GM12878 (cell line): Measurements from ENCODE around the gene SLC25A11. TPM values are rescaled to one million over a fixed set of nuclear protein-coding genes. Genes with fewer than 3 reads are reported as not detected.

Experiments used
- ATAC-seq: fragments of 200-7000 bp; cut with Tn5 transposase; 3 replicates; pipeline ENCODE4 v1.9.1; 2020; ENCODE audit warnings: mild to moderate bottlenecking, moderate library complexity
- BruUV-seq: library from RNA; stranded (reverse); fragments of 400-500 nt; replicated peaks from 2 replicates; lab custom pipeline; 2021; lab: Mats Ljungman, UMichigan
- CTCF ChIA-PET: fragments of 300-600 bp; sonication (Branson Sonifier 250); formaldehyde crosslinking; extraction: SDS; loops from one replicate; lab custom pipeline; 2021; ENCODE audit warnings: inconsistent platforms; lab: Yijun Ruan, JAX
- POLR2A ChIA-PET: fragments of 350-600 bp; formaldehyde crosslinking; extraction: SDS; loops from one replicate; lab custom pipeline; 2021; ENCODE audit warnings: inconsistent platforms; lab: Charles Lee
- RAD21 ChIA-PET: fragments of 300-600 bp; sonication (Branson Sonifier 250); formaldehyde crosslinking; loops from one replicate; lab custom pipeline; 2023; ENCODE audit warnings: antibody characterized with exemption; ENCODE audit not compliant: unreplicated experiment; lab: Charles Lee
- SMC1A ChIA-PET: fragments of 300-600 bp; sonication (Branson Sonifier 250); formaldehyde crosslinking; loops from one replicate; lab custom pipeline; 2023; ENCODE audit not compliant: unreplicated experiment, uncharacterized antibody; lab: Charles Lee
- DNase-seq: peaks from one replicate; pipeline ENCODE4 v3.0.0-alpha.2; 2011; ENCODE audit warnings: low read depth, low spot score
- FAIRE-seq: peaks from 3 replicates; lab custom pipeline; 2011; peaks lifted over from hg19 to GRCh38; lab: Jason Lieb, UNC
- H2AFZ ChIP-seq: 2 replicates; pipeline ENCODE4 v1.6.0; 2011; ENCODE audit warnings: low read depth, low read length, control low read depth; ENCODE audit not compliant: control insufficient read depth
- H3K27ac ChIP-seq: 2 replicates; pipeline ENCODE4 v1.5.1; 2011; ENCODE audit warnings: control low read depth; ENCODE audit not compliant: control insufficient read depth, insufficient read depth
- H3K27me3 ChIP-seq, 2 experiments: replicated peaks in 1 of 2; 2 replicates each; pipeline versions ENCODE4 v1.6.0 to v1.6.1; 2011; ENCODE audit warnings: low read length in 1 of 2; ENCODE audit not compliant: control insufficient read depth in 2 of 2, insufficient read depth in 2 of 2
- H3K36me3 ChIP-seq, 2 experiments: 2 replicates each; pipeline ENCODE4 v1.5.1; 2011; ENCODE audit warnings: low read length in 1 of 2; ENCODE audit not compliant: control insufficient read depth in 2 of 2, insufficient read depth in 2 of 2
- H3K4me1 ChIP-seq: 2 replicates; pipeline ENCODE4 v1.6.1; 2011; ENCODE audit warnings: mild to moderate bottlenecking, low read length, moderate library complexity, mixed read lengths; ENCODE audit not compliant: control insufficient read depth, insufficient read depth
- H3K4me2 ChIP-seq: 2 replicates; pipeline ENCODE4 v1.6.0; 2011; ENCODE audit warnings: control low read depth; ENCODE audit not compliant: control insufficient read depth, insufficient read depth
- H3K4me3 ChIP-seq: fragments of 200-600 bp; sonication (generic); 2 replicates; pipeline ENCODE4 v1.5.1; 2016
- H3K79me2 ChIP-seq: 2 replicates; pipeline ENCODE4 v1.6.0; 2011; ENCODE audit warnings: low read length; ENCODE audit not compliant: control insufficient read depth, insufficient read depth
- H3K9ac ChIP-seq: 2 replicates; pipeline ENCODE4 v1.8.0; 2011; ENCODE audit warnings: low read length, control low read depth, mixed read lengths; ENCODE audit not compliant: control insufficient read depth, insufficient read depth
- H3K9me3 ChIP-seq: replicated peaks from 3 replicates; pipeline ENCODE4 v1.5.1; 2011; ENCODE audit warnings: mild to moderate bottlenecking, low read length; ENCODE audit not compliant: control insufficient read depth, insufficient read depth
- H4K20me1 ChIP-seq: 2 replicates; pipeline ENCODE4 v1.6.0; 2011; ENCODE audit not compliant: control insufficient read depth, insufficient read depth
- CBX5 ChIP-seq: sonication (generic); IDR thresholded peaks from 2 replicates; pipeline ENCODE4 v1.6.1; 2016; ENCODE audit warnings: low read depth, moderate library complexity, mild to moderate bottlenecking, inconsistent platforms
- E2F8 ChIP-seq: fragments of 450-650 bp; IDR thresholded peaks from 2 replicates; pipeline ENCODE4 v1.6.1; 2018; ENCODE audit warnings: mild to moderate bottlenecking, low read depth, moderate library complexity; ENCODE audit not compliant: partially characterized antibody
- ELK1 ChIP-seq: IDR thresholded peaks from 2 replicates; pipeline ENCODE4 v1.6.1; 2012; ENCODE audit warnings: low read depth, low read length, improper control_type of control experiment
- IRF3 ChIP-seq: fragments of 450-650 bp; IDR thresholded peaks from 2 replicates; pipeline ENCODE4 v1.6.1; 2014; ENCODE audit warnings: mild to moderate bottlenecking
- KDM1A ChIP-seq: fragments of 200-600 bp; sonication (generic); IDR thresholded peaks from 2 replicates; pipeline ENCODE4 v1.6.1; 2016; ENCODE audit warnings: borderline replicate concordance
- MTA2 ChIP-seq: fragments of 450-650 bp; IDR thresholded peaks from 2 replicates; pipeline ENCODE4 v1.6.1; 2016; ENCODE audit warnings: low read depth, mild to moderate bottlenecking, moderate library complexity
- MYB ChIP-seq: fragments of 150-350 bp; IDR thresholded peaks from 2 replicates; pipeline ENCODE4 v1.6.1; 2014; ENCODE audit warnings: mild to moderate bottlenecking, low read depth, low read length, borderline replicate concordance
- NKRF ChIP-seq: fragments of 450-650 bp; conservative IDR thresholded peaks from 2 replicates; pipeline ENCODE4 v1.6.1; 2017; ENCODE audit warnings: mild to moderate bottlenecking, moderate library complexity
- POLR2A ChIP-seq: IDR thresholded peaks from 2 replicates; pipeline ENCODE4 v1.6.1; 2011; ENCODE audit warnings: low read depth, mild to moderate bottlenecking, low read length
- SKIL ChIP-seq: fragments of 450-650 bp; IDR thresholded peaks from 2 replicates; pipeline ENCODE4 v1.6.1; 2017; ENCODE audit warnings: mild to moderate bottlenecking, low read depth, inconsistent platforms; ENCODE audit not compliant: poor library complexity, severe bottlenecking
- SMARCA5 ChIP-seq: fragments of 450-650 bp; IDR thresholded peaks from 2 replicates; pipeline ENCODE4 v1.6.1; 2017; ENCODE audit warnings: mild to moderate bottlenecking
- TBL1XR1 ChIP-seq: IDR thresholded peaks from 2 replicates; pipeline ENCODE4 v1.6.1; 2012; ENCODE audit warnings: low read depth, low read length, improper control_type of control experiment
- TCF7 ChIP-seq: IDR thresholded peaks from 2 replicates; pipeline ENCODE4 v1.6.1; 2014; ENCODE audit warnings: antibody characterized with exemption, borderline replicate concordance
- YBX1 ChIP-seq: fragments of 450-650 bp; IDR thresholded peaks from 2 replicates; pipeline ENCODE4 v1.6.1; 2016; ENCODE audit warnings: antibody characterized with exemption
- WGBS: methylation state at CpG from one replicate; pipeline ENCODE4 v1.1.6; 2016; ENCODE audit warnings: low lambda C conversion rate; ENCODE audit not compliant: insufficient replicate concordance, insufficient coverage; ENCODE audit errors: missing lambda C conversion rate; 5-methylcytosine and 5-hydroxymethylcytosine counted together
- in situ Hi-C: fragments of 300-500 bp; cut with MboI; formaldehyde crosslinking; loops from 9 replicates; pipeline ENCODE4 v1.14.3; 2018; ENCODE audit warnings: mixed read lengths
- intact Hi-C: fragments of 100-400 bp; cut with micrococcal nuclease; formaldehyde crosslinking; loops from one replicate; pipeline ENCODE4 v1.14.2; 2022; ENCODE audit not compliant: unreplicated experiment
- polyA plus RNA-seq, 11 experiments: library from polyadenylated mRNA; depleted of rRNA in 4 of 11; unstranded in 6 of 11; stranded (reverse) in 5 of 11; fragments of >200 nt; fragmentation: Nextera tagmentation in 4 of 11; fragmentation: Illumina TruSeq in 1 of 11; extraction: Ambion mirVana in 4 of 11; extraction: Trizol in 1 of 11; gene quantifications; 1 replicate in 1 of 11; 2 replicates in 10 of 11; pipeline versions ENCODE4 v1.2.1 to v1.2.3, GENCODE V29; 2011 to 2016; ENCODE audit warnings: inconsistent platforms in 2 of 11, missing spikeins in 2 of 11, low read depth in 1 of 11
- total RNA-seq, 4 experiments: library from RNA; depleted of rRNA in 3 of 4; stranded (reverse); fragments of >200 nt in 3 of 4; fragmentation: Illumina TruSeq in 1 of 4; extraction: Trizol in 1 of 4; gene quantifications; 2 replicates each; pipeline versions ENCODE4 v1.2.1 to v1.2.3, GENCODE V29; 2013 to 2021

The SLC25A11 gene
- total and polyA plus RNA-seq, 10 of the 15 experiments (the other 5 are each of a cell fraction or from before 2014, with no cell fraction given): 5.8 to 142 (median 65.0) TPM

GRCh38 chr17:4895657-4896331 is 44.1 kb downstream of the SLC25A11 start (continued):
- no peak for TF ChIP-seq MTA2
- no peak for TF ChIP-seq CBX5
- no peak for TF ChIP-seq NKRF
- no peak for TF ChIP-seq SKIL
- TF ChIP-seq YBX1: no peak
- TF ChIP-seq MYB: no peak

- no peaks in the 10 kb centered on the region for H3K79me2 ChIP-seq
- no peaks in the 10 kb centered on the region for H3K27me3 ChIP-seq
- DNase-seq (no peak), ATAC-seq (no peak), FAIRE-seq (no peak)
- BruUV-seq: no TSS peak
- 95% methylated on average over 13 of the region's 13 CpGs for WGBS
- in situ Hi-C loops (no loop called here), intact Hi-C loops (no loop called here)
- RAD21 ChIA-PET: no interaction called here
- H2AFZ ChIP-seq: no peak overlapping the region
- no peak overlapping the region for H3K4me3 ChIP-seq
- H3K36me3 ChIP-seq: peaks cover 6 to 23% of the 10 kb centered on the region in 2 experiments; a peak in 3 of 4 replicates
- CTCF ChIA-PET: no interaction called here
- H3K9me3 ChIP-seq: no peaks in the 10 kb centered on the region; the same call in 2 of the 3 replicates
- H3K27ac ChIP-seq: no peak overlapping the region
- no peak overlapping the region for H3K9ac ChIP-seq
- POLR2A ChIA-PET: no interaction called here
- no peak overlapping the region for H3K4me2 ChIP-seq
- H3K4me1 ChIP-seq: peaks cover 6% of the 10 kb centered on the region; the same call in 1 of the 2 replicates
- SMC1A ChIA-PET: no interaction called here
- no peaks in the 10 kb centered on the region for H4K20me1 ChIP-seq
- TF ChIP-seq E2F8: no peak
- TF ChIP-seq TBL1XR1: no peak
- TF ChIP-seq SMARCA5: no peak
- TF ChIP-seq POLR2A: no peak
- TF ChIP-seq IRF3: no peak
- no peak for TF ChIP-seq KDM1A
- no peak for TF ChIP-seq ELK1
- no peak for TF ChIP-seq TCF7
Measured at GRCh38 chr17:4895121-4895520, 44.7 kb downstream of the SLC25A11 start.
